Body of pancreas (tissue), 4 donors: ENCODE results near the gene CARD18. TPM values are rescaled to one million over a fixed set of nuclear protein-coding genes. Genes with fewer than 3 reads are reported as not detected.

Experiments used
- ATAC-seq: fragments of 150-250 bp; one replicate; pipeline ENCODE4 v1.9.1; 2016
- DNase-seq, 4 donors: peaks; one replicate each; pipeline ENCODE4 v3.0.0-alpha.2; 2019
- H3K27ac ChIP-seq, 4 donors: fragments of 200-600 bp; sonication (generic); 1 replicate in 3 of 4; 2 replicates in 1 of 4; pipeline versions ENCODE4 v1.5.1 to v1.6.1; 2016 to 2019; ENCODE audit warnings: mild to moderate bottlenecking in 1 of 4, mixed read lengths in 1 of 4, moderate library complexity in 1 of 4
- H3K27me3 ChIP-seq, 2 donors: fragments of 200-600 bp; sonication (generic); one replicate each; pipeline ENCODE4 v1.6.0; 2016; ENCODE audit warnings: mild to moderate bottlenecking in 1 of 2
- H3K36me3 ChIP-seq, 2 donors: fragments of 200-600 bp; sonication (generic); replicated peaks in 1 of 2; 2 replicates each; pipeline ENCODE4 v1.5.1; 2016; ENCODE audit warnings: low read depth in 2 of 2; ENCODE audit not compliant: insufficient read depth in 1 of 2
- H3K4me1 ChIP-seq: fragments of 200-600 bp; sonication (generic); one replicate; pipeline ENCODE4 v1.6.0; 2016
- H3K4me3 ChIP-seq, 2 donors: fragments of 200-600 bp; sonication (generic); 1 replicate in 1 of 2; 2 replicates in 1 of 2; pipeline ENCODE4 v1.5.1; 2016 to 2019
- H3K9me3 ChIP-seq, 3 donors: fragments of 200-600 bp; sonication (generic); 1 replicate in 2 of 3; 2 replicates in 1 of 3; pipeline ENCODE4 v1.5.1; 2016
- POLR2A ChIP-seq, 3 donors: fragments of 450-650 bp; IDR thresholded peaks; one replicate each; pipeline ENCODE4 v1.6.1; 2016; ENCODE audit warnings: antibody characterized with exemption in 3 of 3, mild to moderate bottlenecking in 2 of 3
- WGBS, 2 donors: methylation state at CpG; one replicate each; pipeline ENCODE4 v1.1.5; 2017; 5-methylcytosine and 5-hydroxymethylcytosine counted together
- intact Hi-C: fragments of 100-400 bp; cut with DNase I; formaldehyde crosslinking; loops from one replicate; pipeline ENCODE4 v1.15.1; 2023
- total RNA-seq, 2 donors: library from RNA; depleted of rRNA; stranded (reverse); fragments of >200 nt; gene quantifications; one replicate each; pipeline ENCODE4 v1.1.0, GENCODE V29; 2016
- TF ChIP-seq, protein P1 (sequence below), 7 experiments: fragments of 450-650 bp in 4 of 7; fragments of 200-600 bp in 3 of 7; sonication (generic) in 3 of 7; IDR thresholded peaks; one replicate each; pipeline ENCODE4 v1.5.1; 2016 to 2019; ENCODE audit warnings: antibody characterized with exemption in 7 of 7

CARD18 gene
- total RNA-seq, 2 donors from 2014 or later, result not detected

DNA sequence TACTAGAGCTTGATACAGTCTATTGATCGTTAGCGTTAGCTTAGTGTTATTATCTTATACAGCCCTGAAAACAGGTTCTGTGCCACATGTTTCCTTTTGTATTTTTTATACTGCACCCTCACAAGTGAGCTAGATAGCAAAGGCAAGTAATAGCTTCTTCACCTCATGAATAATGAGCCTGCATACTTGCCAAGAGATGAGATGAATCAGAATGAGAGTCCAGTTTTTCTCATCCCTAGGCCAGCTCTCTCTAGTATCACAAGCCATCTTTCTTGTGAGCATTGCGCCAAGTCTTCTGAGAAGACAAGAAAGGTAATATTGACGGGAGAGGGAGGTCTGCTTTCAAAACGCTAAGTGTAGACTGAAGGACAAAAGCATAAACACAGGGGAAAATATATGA lies 8.7 kb upstream of the CARD18 start:
- no peak for ATAC-seq
- Histone ChIP-seq H3K9me3 (no peaks in the 10 kb centered on the region), H3K36me3 (no peaks in the 10 kb centered on the region), H3K4me1 (no peaks in the 10 kb centered on the region), H3K27me3 (no peaks in the 10 kb centered on the region), H3K27ac (no peak overlapping the region), H3K4me3 (no peak overlapping the region)
- intact Hi-C loops, result no loop called here
- TF ChIP-seq POLR2A (IDR thresholded peaks at IDR 0.05), result no peak
- TF ChIP-seq, protein P1, sequence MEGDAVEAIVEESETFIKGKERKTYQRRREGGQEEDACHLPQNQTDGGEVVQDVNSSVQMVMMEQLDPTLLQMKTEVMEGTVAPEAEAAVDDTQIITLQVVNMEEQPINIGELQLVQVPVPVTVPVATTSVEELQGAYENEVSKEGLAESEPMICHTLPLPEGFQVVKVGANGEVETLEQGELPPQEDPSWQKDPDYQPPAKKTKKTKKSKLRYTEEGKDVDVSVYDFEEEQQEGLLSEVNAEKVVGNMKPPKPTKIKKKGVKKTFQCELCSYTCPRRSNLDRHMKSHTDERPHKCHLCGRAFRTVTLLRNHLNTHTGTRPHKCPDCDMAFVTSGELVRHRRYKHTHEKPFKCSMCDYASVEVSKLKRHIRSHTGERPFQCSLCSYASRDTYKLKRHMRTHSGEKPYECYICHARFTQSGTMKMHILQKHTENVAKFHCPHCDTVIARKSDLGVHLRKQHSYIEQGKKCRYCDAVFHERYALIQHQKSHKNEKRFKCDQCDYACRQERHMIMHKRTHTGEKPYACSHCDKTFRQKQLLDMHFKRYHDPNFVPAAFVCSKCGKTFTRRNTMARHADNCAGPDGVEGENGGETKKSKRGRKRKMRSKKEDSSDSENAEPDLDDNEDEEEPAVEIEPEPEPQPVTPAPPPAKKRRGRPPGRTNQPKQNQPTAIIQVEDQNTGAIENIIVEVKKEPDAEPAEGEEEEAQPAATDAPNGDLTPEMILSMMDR (IDR thresholded peaks at IDR 0.05), result no peak
- WGBS, 2 donors, result 68 to 73% methylated on average over 5 of the region's 5 CpGs
- no peak for DNase-seq

DNA sequence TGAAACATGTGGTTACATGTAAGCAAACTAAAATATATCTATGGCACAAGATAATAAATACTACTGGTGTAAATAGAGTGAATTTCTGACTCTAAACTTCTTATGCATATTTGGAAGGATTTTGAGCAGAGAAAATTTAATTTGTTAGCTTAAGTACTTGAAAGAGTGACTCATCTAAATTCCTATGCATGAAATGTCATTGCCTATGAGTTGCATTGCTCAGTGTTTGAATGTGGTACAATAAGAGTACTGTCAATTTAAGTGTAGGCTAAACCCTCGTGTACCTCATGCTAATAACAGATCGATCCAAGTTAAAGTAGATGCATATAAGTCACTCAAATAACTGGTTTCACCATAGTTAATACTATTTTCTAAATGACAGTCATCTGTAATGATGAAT lies 5.3 kb upstream of the CARD18 start:
- Histone ChIP-seq H3K9me3 (no peaks in the 10 kb centered on the region), H3K27me3 (no peaks in the 10 kb centered on the region), H3K4me3 (no peak overlapping the region), H3K4me1 (no peaks in the 10 kb centered on the region), H3K27ac (no peak overlapping the region), H3K36me3 (no peaks in the 10 kb centered on the region)
- no peak for ATAC-seq
- 69 to 71% methylated on average over 2 of the region's 2 CpGs for WGBS, 2 donors
- DNase-seq, result no peak
- TF ChIP-seq POLR2A (IDR thresholded peaks at IDR 0.05), result no peak
- TF ChIP-seq, protein P1 (IDR thresholded peaks at IDR 0.05), result no peak
- intact Hi-C loops, result no loop called here

DNA sequence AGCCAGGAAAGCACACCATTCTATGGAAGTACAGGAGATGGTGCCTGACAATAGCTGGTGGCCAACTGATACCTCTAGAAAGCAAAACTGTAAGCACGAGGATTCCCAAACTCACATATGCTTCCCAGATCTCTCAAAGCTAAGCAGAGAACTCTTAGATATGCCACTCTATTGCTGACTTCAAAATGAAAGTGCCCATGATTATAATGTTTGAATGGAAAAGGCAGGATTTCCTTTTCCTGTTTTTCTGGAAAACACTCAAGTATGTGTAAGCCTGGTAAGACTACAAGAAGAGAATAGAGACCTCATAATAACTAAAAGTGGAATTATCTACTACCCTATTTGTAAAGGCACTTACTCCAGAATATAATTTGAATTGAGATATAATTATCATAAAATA lies 2.6 kb upstream of the CARD18 start:
- 74 to 88% methylated on average over 1 of the region's 1 CpG for WGBS, 2 donors
- intact Hi-C loops, result no loop called here
- Histone ChIP-seq H3K9me3 (no peaks in the 10 kb centered on the region), H3K27me3 (no peaks in the 10 kb centered on the region), H3K27ac (no peak overlapping the region), H3K4me3 (no peak overlapping the region), H3K4me1 (no peaks in the 10 kb centered on the region), H3K36me3 (no peaks in the 10 kb centered on the region)
- DNase-seq (no peak), ATAC-seq (no peak)
- no peak for TF ChIP-seq POLR2A (IDR thresholded peaks at IDR 0.05)
- TF ChIP-seq, protein P1 (IDR thresholded peaks at IDR 0.05), result no peak

DNA sequence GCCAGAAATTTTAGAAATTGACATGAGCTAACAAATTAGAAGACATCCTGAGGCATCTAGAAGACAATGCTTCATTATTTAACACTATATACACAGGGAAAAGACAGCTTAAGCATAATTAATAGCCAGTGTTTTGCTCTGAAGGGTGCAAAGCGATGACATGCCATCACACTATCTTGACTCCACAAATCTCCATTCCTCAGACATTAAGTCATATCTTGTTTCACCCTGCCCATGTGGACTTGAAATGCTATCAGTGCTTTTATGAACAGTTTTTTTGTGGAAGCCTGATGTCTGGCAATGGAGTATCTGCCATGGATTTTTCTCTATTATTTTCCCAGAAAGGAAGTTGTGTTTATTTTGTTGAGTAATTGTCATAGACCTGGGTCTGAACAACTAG lies 2.3 kb downstream of the CARD18 start:
- DNase-seq (no peak), ATAC-seq (no peak)
- intact Hi-C loops, result no loop called here
- H3K4me3 ChIP-seq, result no peak overlapping the region
- H3K4me1 ChIP-seq, result no peaks in the 10 kb centered on the region
- TF ChIP-seq, protein P1 (IDR thresholded peaks at IDR 0.05), result no peak
- no peak for TF ChIP-seq POLR2A (IDR thresholded peaks at IDR 0.05)
- no peaks in the 10 kb centered on the region for H3K36me3 ChIP-seq
- no peaks in the 10 kb centered on the region for H3K9me3 ChIP-seq
- no peak overlapping the region for H3K27ac ChIP-seq
- H3K27me3 ChIP-seq, result no peaks in the 10 kb centered on the region
- WGBS, 2 donors, result 79 to 83% methylated on average over 1 of the region's 1 CpG

DNA sequence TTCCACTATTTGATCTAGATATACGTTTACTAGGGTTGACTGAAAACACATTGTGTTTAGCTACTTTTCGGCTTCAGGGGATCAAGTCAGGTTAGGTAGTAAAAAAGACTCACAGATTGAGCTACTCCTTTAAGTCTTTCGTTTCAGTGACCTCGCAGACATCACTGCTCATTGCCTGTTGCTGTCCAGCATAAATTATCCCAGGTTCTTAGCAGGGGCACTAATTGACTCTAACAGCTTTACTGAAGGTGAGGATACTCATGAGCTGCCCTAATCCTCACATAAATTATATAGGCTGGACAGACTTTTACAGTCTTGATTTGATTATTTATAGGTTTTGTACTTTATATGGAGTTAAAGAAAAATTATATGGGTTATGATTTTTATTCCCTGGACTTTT lies 3.7 kb downstream of the CARD18 start:
- H3K4me3 ChIP-seq, result no peak overlapping the region
- intact Hi-C loops, result no loop called here
- WGBS, 2 donors, result 64 to 72% methylated on average over 4 of the region's 4 CpGs
- no peaks in the 10 kb centered on the region for H3K4me1 ChIP-seq
- DNase-seq, result no peak
- TF ChIP-seq, protein P1 (IDR thresholded peaks at IDR 0.05), result no peak
- TF ChIP-seq POLR2A (IDR thresholded peaks at IDR 0.05), result no peak
- H3K27ac ChIP-seq, result no peak overlapping the region
- no peaks in the 10 kb centered on the region for H3K27me3 ChIP-seq
- no peaks in the 10 kb centered on the region for H3K36me3 ChIP-seq
- no peaks in the 10 kb centered on the region for H3K9me3 ChIP-seq
- no peak for ATAC-seq
